ENCODE data around the gene P3R3URF.

- TF ChIP-seq CTCF (IDR thresholded peaks at IDR 0.05; ENCODE audit: extremely low read depth in 1 of 2, insufficient read depth in 1 of 2, low read depth in 1 of 2, low read length in 2 of 2) (no peak), POLR2AphosphoS5 (IDR thresholded peaks at IDR 0.05; ENCODE audit: insufficient read depth, low read depth, low read length) (no peak), EZH2 (IDR thresholded peaks at IDR 0.05; ENCODE audit: borderline replicate concordance, low read depth, low read length, severe bottlenecking) (no peak), POLR2A (IDR thresholded peaks at IDR 0.05; ENCODE audit: low read depth, low read length) (no peak), JUN (IDR thresholded peaks at IDR 0.05; ENCODE audit: borderline replicate concordance, insufficient read depth, insufficient read length, low read depth) (no peak), MAX (IDR thresholded peaks at IDR 0.05; ENCODE audit: insufficient read depth, insufficient read length) (no peak), MYC (IDR thresholded peaks at IDR 0.05; ENCODE audit: low read depth, low read length) (no peak)
Measured at GRCh38 chr1:46219551-46220520, 43.5 kb upstream of the P3R3URF start.
